Lower leg skin (tissue), 3 donors: ENCODE results near the gene CACNA1B.

Experiments
- POLR2A ChIP-seq, 2 donors: fragments of 450-650 bp; IDR thresholded peaks; one replicate each; pipeline ENCODE4 v1.6.1; 2016 to 2017; ENCODE audit warnings: antibody characterized with exemption in 2 of 2, mild to moderate bottlenecking in 1 of 2, moderate library complexity in 1 of 2
- TF ChIP-seq, protein P1 (sequence below), 3 donors: fragments of 450-650 bp; IDR thresholded peaks; one replicate each; pipeline ENCODE4 v1.5.1; 2016; ENCODE audit warnings: antibody characterized with exemption in 3 of 3, mild to moderate bottlenecking in 3 of 3, moderate library complexity in 2 of 3

DNA sequence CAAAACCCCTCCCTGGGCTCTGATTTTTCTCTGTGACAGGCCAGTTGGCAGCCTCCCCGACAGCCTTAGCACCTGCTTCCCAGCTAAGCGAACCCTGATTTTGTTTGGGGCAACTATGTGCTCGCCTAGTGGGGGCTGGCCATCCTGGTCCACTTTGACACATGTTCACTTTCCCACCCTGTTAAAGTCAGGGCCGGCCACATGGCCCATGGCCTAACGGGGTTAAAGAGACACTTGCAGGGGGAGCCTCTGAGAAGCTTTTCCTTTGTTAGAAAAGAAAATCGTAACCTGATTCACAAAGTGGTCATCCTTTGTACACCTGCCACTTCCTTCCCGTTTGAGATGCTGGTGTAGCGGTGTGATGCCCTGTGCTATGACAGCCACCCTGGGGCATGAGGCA lies 1.3 kb upstream of the CACNA1B start:
- TF ChIP-seq, protein P1, sequence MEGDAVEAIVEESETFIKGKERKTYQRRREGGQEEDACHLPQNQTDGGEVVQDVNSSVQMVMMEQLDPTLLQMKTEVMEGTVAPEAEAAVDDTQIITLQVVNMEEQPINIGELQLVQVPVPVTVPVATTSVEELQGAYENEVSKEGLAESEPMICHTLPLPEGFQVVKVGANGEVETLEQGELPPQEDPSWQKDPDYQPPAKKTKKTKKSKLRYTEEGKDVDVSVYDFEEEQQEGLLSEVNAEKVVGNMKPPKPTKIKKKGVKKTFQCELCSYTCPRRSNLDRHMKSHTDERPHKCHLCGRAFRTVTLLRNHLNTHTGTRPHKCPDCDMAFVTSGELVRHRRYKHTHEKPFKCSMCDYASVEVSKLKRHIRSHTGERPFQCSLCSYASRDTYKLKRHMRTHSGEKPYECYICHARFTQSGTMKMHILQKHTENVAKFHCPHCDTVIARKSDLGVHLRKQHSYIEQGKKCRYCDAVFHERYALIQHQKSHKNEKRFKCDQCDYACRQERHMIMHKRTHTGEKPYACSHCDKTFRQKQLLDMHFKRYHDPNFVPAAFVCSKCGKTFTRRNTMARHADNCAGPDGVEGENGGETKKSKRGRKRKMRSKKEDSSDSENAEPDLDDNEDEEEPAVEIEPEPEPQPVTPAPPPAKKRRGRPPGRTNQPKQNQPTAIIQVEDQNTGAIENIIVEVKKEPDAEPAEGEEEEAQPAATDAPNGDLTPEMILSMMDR (IDR thresholded peaks at IDR 0.05): no peak
- no peak for TF ChIP-seq POLR2A (IDR thresholded peaks at IDR 0.05)
